Amygdala (tissue), 56 donors: Measurements from ENCODE around the gene LRP1.

Experiments
- DNase-seq, 56 donors: peaks; one replicate each; lab custom pipeline; 2025; lab: John Stamatoyannopoulos, UW

Gene LRP1

DNA sequence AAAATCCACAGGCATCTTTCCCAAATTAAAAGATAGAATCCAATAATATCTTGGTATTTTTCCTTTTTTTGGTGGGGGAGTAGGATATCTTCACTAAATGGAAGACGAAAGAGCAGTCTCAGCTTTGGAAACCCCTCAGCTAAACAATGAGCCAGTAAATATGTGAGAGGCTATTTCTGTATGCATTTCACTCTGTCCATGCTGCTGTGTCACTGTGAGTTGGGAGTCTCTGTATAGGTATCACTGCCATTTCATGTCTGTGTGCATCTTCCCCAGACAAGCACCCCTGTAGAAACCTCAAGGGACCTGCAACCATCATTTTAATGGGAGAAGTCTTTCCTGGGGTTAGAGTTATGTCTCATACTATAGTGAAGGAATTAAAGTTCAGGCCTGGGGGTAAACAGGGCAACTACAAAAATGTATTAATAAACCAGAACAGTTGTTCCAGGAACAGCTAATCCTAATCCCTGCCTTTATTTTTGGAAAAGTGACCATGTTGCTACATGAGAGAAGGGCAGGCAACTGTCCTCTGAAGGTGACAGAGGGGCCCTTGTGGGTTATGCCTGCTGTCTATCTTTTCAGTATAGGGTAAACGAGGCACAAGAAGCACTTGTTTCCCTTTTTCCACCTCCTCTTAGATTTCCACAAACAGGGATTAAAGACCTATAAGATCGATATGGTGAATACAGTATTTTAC, 134.0 kb downstream of the LRP1 start:
- DNase-seq, result no peak
